ENCODE data around the gene FBRSL1. TPM values are rescaled to one million over a fixed set of nuclear protein-coding genes. Genes with fewer than 3 reads are reported as not detected.

The FBRSL1 gene
- total and polyA plus RNA-seq, 4 donors, result 2.5 to 35.5 (median 5.6) TPM

DNA sequence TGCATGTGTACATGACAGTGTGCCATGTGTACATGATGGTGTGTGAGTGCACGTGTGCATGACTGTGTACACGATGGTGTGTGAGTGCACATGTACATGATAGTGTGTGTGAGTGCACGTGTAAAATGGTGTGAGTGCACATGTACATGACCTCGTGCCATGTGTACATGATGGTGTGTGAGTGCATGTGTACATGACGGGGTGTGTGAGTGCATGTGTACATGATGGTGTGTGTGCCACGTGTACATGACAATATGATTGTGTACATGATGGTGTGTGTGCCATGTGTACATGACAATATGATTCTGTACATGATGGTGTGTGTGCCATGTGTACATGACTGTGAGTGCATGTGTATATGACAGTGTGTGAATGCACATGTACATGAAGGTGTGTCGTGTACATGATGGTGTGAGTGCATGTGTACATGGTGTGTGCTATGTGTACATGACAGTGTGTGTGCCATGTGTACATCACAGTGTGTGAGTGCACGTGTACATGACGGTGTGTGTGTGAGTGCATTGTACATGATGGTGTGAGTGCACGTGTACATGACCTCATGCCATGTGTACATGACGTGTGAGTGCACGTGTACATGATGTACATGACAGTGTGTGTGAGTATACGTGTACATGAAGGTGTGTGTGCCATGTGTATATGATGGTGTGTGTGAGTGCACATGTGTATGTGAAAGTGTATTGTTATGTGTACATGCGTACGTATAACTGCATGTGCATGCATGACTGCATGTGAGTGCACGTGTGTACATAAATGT is 46.3 kb downstream of the FBRSL1 start (continued):
- TF ChIP-seq, protein P1, sequence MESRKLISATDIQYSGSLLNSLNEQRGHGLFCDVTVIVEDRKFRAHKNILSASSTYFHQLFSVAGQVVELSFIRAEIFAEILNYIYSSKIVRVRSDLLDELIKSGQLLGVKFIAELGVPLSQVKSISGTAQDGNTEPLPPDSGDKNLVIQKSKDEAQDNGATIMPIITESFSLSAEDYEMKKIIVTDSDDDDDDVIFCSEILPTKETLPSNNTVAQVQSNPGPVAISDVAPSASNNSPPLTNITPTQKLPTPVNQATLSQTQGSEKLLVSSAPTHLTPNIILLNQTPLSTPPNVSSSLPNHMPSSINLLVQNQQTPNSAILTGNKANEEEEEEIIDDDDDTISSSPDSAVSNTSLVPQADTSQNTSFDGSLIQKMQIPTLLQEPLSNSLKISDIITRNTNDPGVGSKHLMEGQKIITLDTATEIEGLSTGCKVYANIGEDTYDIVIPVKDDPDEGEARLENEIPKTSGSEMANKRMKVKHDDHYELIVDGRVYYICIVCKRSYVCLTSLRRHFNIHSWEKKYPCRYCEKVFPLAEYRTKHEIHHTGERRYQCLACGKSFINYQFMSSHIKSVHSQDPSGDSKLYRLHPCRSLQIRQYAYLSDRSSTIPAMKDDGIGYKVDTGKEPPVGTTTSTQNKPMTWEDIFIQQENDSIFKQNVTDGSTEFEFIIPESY (IDR thresholded peaks at IDR 0.05), result no peak
- TF ChIP-seq SP1 (IDR thresholded peaks at IDR 0.05), result no peak
- no peak for TF ChIP-seq NR2F2 (IDR thresholded peaks at IDR 0.05)
- TF ChIP-seq, protein P2, sequence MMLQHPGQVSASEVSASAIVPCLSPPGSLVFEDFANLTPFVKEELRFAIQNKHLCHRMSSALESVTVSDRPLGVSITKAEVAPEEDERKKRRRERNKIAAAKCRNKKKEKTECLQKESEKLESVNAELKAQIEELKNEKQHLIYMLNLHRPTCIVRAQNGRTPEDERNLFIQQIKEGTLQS (IDR thresholded peaks at IDR 0.05), result no peak
- no peak for TF ChIP-seq JUND (IDR thresholded peaks at IDR 0.05)
- no peak for TF ChIP-seq TAF1 (conservative IDR thresholded peaks at IDR 0.05)

DNA sequence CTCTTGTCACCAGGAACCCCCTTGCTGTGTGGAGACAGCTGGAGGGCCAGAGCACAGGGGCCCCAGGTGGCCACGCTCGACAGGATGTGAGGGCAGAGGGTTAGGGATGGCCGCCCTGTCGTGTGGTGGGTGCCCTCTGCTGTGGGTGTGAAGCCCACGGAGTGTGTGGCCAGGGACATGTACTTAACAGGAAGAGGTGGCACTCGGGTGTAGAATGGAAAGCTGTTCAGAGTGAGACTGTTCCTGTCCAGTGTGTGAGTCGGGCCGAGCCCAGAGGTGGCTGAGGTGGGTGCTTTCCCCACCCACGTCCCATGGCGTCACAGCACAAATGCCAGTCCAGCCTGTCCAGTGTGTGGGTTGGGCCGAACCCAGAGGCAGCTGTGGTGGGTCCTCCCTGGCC is 47.1 kb downstream of the FBRSL1 start:
- TF ChIP-seq JUND (IDR thresholded peaks at IDR 0.05) (no peak), TAF1 (conservative IDR thresholded peaks at IDR 0.05) (no peak), FOXA1 (IDR thresholded peaks at IDR 0.05) (no peak), RXRA (IDR thresholded peaks at IDR 0.05) (no peak), HNF4A (conservative IDR thresholded peaks at IDR 0.05) (no peak), EGR1 (IDR thresholded peaks at IDR 0.05; ENCODE audit: low read depth in 2 of 2) (no peak), SP1 (IDR thresholded peaks at IDR 0.05) (no peak), HNF4G (IDR thresholded peaks at IDR 0.05) (no peak), YY1 (IDR thresholded peaks at IDR 0.05) (no peak), GABPA (IDR thresholded peaks at IDR 0.05 in 1 of 2, conservative IDR thresholded peaks at IDR 0.05 in 1 of 2) (no peak), RAD21 (IDR thresholded peaks at IDR 0.05) (no peak), NR2F2 (IDR thresholded peaks at IDR 0.05) (no peak), FOXA2 (IDR thresholded peaks at IDR 0.05) (no peak)
- TF ChIP-seq, protein P3, sequence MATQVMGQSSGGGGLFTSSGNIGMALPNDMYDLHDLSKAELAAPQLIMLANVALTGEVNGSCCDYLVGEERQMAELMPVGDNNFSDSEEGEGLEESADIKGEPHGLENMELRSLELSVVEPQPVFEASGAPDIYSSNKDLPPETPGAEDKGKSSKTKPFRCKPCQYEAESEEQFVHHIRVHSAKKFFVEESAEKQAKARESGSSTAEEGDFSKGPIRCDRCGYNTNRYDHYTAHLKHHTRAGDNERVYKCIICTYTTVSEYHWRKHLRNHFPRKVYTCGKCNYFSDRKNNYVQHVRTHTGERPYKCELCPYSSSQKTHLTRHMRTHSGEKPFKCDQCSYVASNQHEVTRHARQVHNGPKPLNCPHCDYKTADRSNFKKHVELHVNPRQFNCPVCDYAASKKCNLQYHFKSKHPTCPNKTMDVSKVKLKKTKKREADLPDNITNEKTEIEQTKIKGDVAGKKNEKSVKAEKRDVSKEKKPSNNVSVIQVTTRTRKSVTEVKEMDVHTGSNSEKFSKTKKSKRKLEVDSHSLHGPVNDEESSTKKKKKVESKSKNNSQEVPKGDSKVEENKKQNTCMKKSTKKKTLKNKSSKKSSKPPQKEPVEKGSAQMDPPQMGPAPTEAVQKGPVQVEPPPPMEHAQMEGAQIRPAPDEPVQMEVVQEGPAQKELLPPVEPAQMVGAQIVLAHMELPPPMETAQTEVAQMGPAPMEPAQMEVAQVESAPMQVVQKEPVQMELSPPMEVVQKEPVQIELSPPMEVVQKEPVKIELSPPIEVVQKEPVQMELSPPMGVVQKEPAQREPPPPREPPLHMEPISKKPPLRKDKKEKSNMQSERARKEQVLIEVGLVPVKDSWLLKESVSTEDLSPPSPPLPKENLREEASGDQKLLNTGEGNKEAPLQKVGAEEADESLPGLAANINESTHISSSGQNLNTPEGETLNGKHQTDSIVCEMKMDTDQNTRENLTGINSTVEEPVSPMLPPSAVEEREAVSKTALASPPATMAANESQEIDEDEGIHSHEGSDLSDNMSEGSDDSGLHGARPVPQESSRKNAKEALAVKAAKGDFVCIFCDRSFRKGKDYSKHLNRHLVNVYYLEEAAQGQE (IDR thresholded peaks at IDR 0.05), result no peak
- TF ChIP-seq, protein P4, sequence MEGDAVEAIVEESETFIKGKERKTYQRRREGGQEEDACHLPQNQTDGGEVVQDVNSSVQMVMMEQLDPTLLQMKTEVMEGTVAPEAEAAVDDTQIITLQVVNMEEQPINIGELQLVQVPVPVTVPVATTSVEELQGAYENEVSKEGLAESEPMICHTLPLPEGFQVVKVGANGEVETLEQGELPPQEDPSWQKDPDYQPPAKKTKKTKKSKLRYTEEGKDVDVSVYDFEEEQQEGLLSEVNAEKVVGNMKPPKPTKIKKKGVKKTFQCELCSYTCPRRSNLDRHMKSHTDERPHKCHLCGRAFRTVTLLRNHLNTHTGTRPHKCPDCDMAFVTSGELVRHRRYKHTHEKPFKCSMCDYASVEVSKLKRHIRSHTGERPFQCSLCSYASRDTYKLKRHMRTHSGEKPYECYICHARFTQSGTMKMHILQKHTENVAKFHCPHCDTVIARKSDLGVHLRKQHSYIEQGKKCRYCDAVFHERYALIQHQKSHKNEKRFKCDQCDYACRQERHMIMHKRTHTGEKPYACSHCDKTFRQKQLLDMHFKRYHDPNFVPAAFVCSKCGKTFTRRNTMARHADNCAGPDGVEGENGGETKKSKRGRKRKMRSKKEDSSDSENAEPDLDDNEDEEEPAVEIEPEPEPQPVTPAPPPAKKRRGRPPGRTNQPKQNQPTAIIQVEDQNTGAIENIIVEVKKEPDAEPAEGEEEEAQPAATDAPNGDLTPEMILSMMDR (IDR thresholded peaks at IDR 0.05; ENCODE audit: low read depth, low read length, missing input control), result no peak
- TF ChIP-seq, protein P1 (IDR thresholded peaks at IDR 0.05), result no peak
- TF ChIP-seq, protein P2 (IDR thresholded peaks at IDR 0.05), result no peak
- TF ChIP-seq, protein P5, sequence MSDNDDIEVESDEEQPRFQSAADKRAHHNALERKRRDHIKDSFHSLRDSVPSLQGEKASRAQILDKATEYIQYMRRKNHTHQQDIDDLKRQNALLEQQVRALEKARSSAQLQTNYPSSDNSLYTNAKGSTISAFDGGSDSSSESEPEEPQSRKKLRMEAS (IDR thresholded peaks at IDR 0.05), result no peak
- Histone ChIP-seq H3K9me3 (ENCODE audit: control insufficient read depth in 4 of 4, low read length in 3 of 4) (no peaks in the 10 kb centered on the region), H3K27ac (ENCODE audit: low read depth in 1 of 2, low read length in 2 of 2) (no peak overlapping the region), H3K4me1 (ENCODE audit: control insufficient read depth in 4 of 4, insufficient read depth in 4 of 4, low read length in 3 of 4) (no peaks in the 10 kb centered on the region), H3K4me3 (ENCODE audit: low read depth in 1 of 3, low read length in 3 of 3) (no peak overlapping the region), H3K9ac (ENCODE audit: low read depth in 1 of 2, low read length in 2 of 2) (no peak overlapping the region), H3K27me3 (ENCODE audit: control insufficient read depth in 4 of 4, insufficient read depth in 4 of 4, low read length in 3 of 4) (no peaks in the 10 kb centered on the region), H3K36me3 (ENCODE audit: control insufficient read depth in 4 of 4, insufficient read depth in 3 of 4, low read depth in 1 of 4, low read length in 3 of 4) (no peaks in the 10 kb centered on the region)
- DNase-seq (ENCODE audit: low spot score), result no peak
- 92% methylated on average over 11 of the region's 11 CpGs for WGBS

Measured in liver (tissue), 9 donors.